GM23248 (cell line): ENCODE measurements around the gene TXNIP.

Experiments used
- EZH2 ChIP-seq: fragments of 200-600 bp; sonication (generic); IDR thresholded peaks from 2 replicates; pipeline ENCODE4 v1.6.1; 2018; ENCODE audit warnings: antibody characterized with exemption, mild to moderate bottlenecking; ENCODE audit not compliant: insufficient read depth, poor library complexity, severe bottlenecking
- EZH2phosphoT487 ChIP-seq: fragments of 200-600 bp; sonication (generic); IDR thresholded peaks from 2 replicates; pipeline ENCODE4 v1.6.1; 2018; ENCODE audit warnings: antibody characterized with exemption, moderate library complexity, mild to moderate bottlenecking, low read depth; ENCODE audit not compliant: insufficient read depth

DNA sequence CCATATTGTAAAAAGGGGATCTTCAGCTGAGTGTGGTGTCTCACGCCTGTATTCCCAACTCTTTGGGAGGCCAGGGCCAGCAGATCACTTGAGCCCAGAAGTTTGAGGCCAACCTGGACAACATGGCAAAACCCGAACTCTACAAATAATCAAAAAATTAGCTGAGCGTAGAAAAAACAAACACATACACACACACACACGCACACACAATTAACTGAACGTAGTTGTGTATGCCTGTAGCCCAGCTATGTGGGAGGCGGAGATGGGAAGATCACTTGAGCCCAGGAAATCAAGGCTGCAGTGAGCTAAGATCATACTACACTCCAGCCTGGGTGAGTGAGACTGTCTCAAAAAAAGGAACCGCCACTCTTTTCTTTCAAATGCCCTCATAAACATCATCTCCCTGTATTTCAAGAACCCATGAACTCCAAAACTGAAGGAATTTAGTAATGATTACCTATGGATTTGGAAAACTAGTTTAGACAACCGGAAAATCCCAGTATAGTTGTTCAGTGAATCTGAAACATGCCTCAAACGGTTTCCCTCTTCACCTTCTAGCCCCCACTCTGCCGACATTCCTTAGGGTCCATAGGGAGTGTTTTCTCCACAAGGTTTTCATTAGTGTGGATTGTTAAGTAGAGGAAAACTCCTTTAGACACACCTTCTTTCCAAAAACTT is 4.5 kb downstream of the TXNIP start:
- TF ChIP-seq EZH2 (no peak), EZH2phosphoT487 (no peak)
